ENCODE measurements around the gene JPT1. TPM values are rescaled to one million over a fixed set of nuclear protein-coding genes. Genes with fewer than 3 reads are reported as not detected.
"Not testable (repeated sequence)": the region's sequence is repeated elsewhere in the genome, so short reads cannot be mapped to it uniquely, and the experiment has no call there.

JPT1 gene
- total RNA-seq, 1 donor from 2014 or later = 642 TPM

DNA sequence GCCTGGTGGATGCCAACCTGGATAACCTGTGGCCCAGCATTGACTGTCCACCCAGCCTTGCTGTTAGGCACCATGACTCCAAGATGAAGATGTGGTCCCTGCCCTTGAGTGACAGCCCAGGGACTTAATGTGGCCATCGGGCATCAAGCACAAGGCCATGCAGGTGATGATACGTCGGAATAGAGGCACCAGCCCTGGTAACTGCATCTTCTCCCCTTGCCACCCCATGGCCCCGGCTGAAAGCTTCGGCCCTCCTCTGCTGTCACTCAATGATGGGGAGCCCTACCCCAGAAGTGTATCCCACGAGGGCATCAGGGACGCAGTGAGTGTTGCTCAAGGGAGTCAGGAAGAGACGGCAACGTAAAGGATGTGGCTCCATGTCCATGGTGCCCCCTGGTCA lies 24.7 kb downstream of the JPT1 start:
- Mint-ChIP-seq H3K36me3 (ENCODE audit: unreplicated experiment) (no peaks in the 10 kb centered on the region), H3K4me3 (ENCODE audit: unreplicated experiment) (peak overlapping the region; percentile 65), H3K27me3 (ENCODE audit: unreplicated experiment) (peaks cover 9% of the 10 kb centered on the region), H3K27ac (ENCODE audit: unreplicated experiment) (no peak overlapping the region), H3K9me3 (ENCODE audit: unreplicated experiment) (peaks cover 12% of the 10 kb centered on the region), H3K4me1 (ENCODE audit: low read depth, unreplicated experiment) (peaks cover 11% of the 10 kb centered on the region)
- TF ChIP-seq, protein P1, sequence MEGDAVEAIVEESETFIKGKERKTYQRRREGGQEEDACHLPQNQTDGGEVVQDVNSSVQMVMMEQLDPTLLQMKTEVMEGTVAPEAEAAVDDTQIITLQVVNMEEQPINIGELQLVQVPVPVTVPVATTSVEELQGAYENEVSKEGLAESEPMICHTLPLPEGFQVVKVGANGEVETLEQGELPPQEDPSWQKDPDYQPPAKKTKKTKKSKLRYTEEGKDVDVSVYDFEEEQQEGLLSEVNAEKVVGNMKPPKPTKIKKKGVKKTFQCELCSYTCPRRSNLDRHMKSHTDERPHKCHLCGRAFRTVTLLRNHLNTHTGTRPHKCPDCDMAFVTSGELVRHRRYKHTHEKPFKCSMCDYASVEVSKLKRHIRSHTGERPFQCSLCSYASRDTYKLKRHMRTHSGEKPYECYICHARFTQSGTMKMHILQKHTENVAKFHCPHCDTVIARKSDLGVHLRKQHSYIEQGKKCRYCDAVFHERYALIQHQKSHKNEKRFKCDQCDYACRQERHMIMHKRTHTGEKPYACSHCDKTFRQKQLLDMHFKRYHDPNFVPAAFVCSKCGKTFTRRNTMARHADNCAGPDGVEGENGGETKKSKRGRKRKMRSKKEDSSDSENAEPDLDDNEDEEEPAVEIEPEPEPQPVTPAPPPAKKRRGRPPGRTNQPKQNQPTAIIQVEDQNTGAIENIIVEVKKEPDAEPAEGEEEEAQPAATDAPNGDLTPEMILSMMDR (IDR thresholded peaks at IDR 0.05; ENCODE audit: partially characterized antibody, unreplicated experiment) = no peak
- no peak for DNase-seq

DNA sequence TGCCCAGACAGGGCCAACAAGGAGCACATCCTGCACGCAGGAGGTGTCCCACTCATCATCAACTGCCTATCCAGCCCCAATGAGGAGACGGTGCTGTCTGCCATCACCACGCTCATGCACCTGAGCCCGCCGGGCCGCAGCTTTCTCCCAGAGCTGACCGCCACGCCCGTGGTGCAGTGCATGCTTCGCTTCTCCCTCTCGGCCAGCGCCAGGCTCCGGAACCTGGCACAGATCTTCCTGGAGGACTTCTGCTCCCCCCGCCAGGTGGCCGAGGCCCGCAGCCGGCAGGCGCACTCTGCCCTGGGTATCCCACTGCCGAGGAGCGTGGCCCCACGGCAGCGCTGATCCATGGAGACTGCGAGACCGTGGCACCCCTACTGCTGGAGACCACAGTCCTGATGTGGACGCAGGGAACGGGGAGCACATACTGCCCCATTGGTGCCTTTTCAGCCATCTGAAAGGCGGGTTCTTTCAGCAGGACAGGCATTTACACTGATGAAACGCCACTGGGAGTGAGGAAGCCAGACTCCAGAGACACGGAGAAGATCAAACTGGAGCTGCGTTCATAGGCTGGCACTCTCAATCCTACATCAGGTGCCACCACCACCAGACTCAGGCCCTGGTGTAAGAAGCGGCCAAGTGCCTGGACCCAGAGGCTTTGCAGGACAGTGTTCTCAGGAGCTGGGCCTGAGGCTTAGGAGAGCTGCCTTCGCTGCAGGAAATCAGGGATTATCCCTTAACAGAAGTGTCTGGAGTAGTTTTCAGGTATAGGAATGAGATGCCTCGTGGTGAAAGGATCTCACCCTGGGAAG lies 25.4 kb downstream of the JPT1 start:
- Mint-ChIP-seq H3K27me3 (ENCODE audit: unreplicated experiment) (peaks cover 9% of the 10 kb centered on the region), H3K4me3 (ENCODE audit: unreplicated experiment) (no peak overlapping the region), H3K27ac (ENCODE audit: unreplicated experiment) (no peak overlapping the region), H3K4me1 (ENCODE audit: low read depth, unreplicated experiment) (peaks cover 11% of the 10 kb centered on the region), H3K9me3 (ENCODE audit: unreplicated experiment) (peaks cover 12% of the 10 kb centered on the region), H3K36me3 (ENCODE audit: unreplicated experiment) (no peaks in the 10 kb centered on the region)
- TF ChIP-seq, protein P1 (IDR thresholded peaks at IDR 0.05; ENCODE audit: partially characterized antibody, unreplicated experiment) = no peak
- no peak for DNase-seq

DNA sequence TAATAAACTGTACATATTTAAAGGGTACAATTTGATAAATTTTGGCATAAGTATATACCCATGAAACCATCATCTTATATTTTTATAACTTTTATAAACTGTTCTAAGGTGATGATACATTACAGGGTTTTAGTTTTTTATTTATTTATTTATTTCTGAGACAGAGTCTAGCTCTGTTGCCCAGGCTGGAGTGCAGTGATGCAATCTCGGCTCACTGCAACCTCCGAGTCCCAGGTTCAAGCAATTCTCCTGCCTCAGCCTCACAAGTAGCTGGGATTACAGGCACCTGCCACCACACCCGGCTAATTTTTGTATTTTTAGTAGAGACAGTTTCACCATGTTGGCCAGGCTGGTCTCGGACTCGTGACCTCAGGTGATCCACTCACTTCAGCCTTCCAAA lies 26.4 kb downstream of the JPT1 start:
- H3K36me3 Mint-ChIP-seq (ENCODE audit: unreplicated experiment); H3K27ac Mint-ChIP-seq (ENCODE audit: unreplicated experiment); DNase-seq: not testable (repeated sequence)
- Mint-ChIP-seq H3K4me1 (ENCODE audit: low read depth, unreplicated experiment) (peaks cover 11% of the 10 kb centered on the region), H3K27me3 (ENCODE audit: unreplicated experiment) (peaks cover 12% of the 10 kb centered on the region), H3K4me3 (ENCODE audit: unreplicated experiment) (peak overlapping the region; percentile 64), H3K9me3 (ENCODE audit: unreplicated experiment) (peaks cover 12% of the 10 kb centered on the region)

DNA sequence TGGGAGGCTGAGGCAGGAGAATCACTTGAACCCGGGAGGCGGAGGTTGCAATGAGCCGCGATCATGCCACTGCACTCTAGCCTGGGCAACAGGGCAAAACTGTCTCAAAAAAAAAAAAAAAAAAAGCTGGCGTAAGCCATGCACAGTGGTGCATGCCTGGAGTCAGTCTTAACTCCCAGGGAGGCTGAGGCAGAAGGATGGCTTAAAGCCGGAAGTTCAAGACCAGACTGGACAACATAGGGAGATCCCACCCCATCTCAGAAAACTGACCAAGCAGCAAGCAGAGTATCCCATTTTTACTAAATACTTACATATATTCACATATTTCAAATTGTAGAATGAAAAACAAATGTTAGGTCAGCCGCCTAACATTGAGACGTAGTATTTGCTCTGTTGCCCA lies 27.4 kb downstream of the JPT1 start:
- no peak overlapping the region for H3K4me3 Mint-ChIP-seq (ENCODE audit: unreplicated experiment)
- no peak for DNase-seq
- H3K36me3 Mint-ChIP-seq (ENCODE audit: unreplicated experiment) = no peaks in the 10 kb centered on the region
- H3K27ac Mint-ChIP-seq (ENCODE audit: unreplicated experiment) = no peak overlapping the region
- peaks cover 5% of the 10 kb centered on the region for H3K9me3 Mint-ChIP-seq (ENCODE audit: unreplicated experiment)
- H3K27me3 Mint-ChIP-seq (ENCODE audit: unreplicated experiment) = peaks cover 8% of the 10 kb centered on the region
- H3K4me1 Mint-ChIP-seq (ENCODE audit: low read depth, unreplicated experiment) = peaks cover 7% of the 10 kb centered on the region
- TF ChIP-seq, protein P1 (IDR thresholded peaks at IDR 0.05; ENCODE audit: partially characterized antibody, unreplicated experiment) = no peak

DNA sequence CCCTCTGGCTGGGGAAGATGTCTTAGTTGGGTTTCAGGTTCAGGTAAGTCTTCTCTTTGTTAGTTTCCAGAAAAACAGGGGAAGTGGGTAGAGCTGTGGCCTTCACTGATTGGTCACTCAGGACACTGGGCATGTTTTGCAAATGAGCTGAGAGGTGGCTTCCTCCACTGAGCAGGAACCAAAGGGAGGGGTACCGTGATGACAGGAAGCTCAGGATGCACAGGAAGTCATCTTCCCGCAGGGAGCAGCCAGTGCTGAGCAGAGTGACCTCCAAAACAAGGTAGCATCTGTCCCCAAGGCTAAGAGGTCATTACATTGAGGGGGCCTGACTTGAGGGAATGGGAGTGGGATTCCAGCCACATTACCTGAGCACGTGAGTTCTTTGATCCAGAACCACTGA lies 28.3 kb downstream of the JPT1 start:
- no peak overlapping the region for H3K27ac Mint-ChIP-seq (ENCODE audit: unreplicated experiment)
- TF ChIP-seq, protein P1 (IDR thresholded peaks at IDR 0.05; ENCODE audit: partially characterized antibody, unreplicated experiment) = no peak
- H3K36me3 Mint-ChIP-seq (ENCODE audit: unreplicated experiment) = no peaks in the 10 kb centered on the region
- peaks cover 7% of the 10 kb centered on the region for H3K4me1 Mint-ChIP-seq (ENCODE audit: low read depth, unreplicated experiment)
- no peak overlapping the region for H3K4me3 Mint-ChIP-seq (ENCODE audit: unreplicated experiment)
- no peak for DNase-seq
- H3K9me3 Mint-ChIP-seq (ENCODE audit: unreplicated experiment) = peaks cover 5% of the 10 kb centered on the region
- peaks cover 8% of the 10 kb centered on the region for H3K27me3 Mint-ChIP-seq (ENCODE audit: unreplicated experiment)
